GM15510 (cell line): ENCODE measurements around the gene CEP83.

ENCODE experiments used
- POLR2A ChIP-seq: IDR thresholded peaks from 3 replicates; pipeline ENCODE4 v1.6.1; 2011; ENCODE audit warnings: borderline replicate concordance; ENCODE audit not compliant: insufficient read length; ENCODE audit errors: extremely low read depth

The CEP83 gene

GRCh38 chr12:94304012-94304411, 155.7 kb downstream of the CEP83 start:
- TF ChIP-seq POLR2A = no peak

DNA sequence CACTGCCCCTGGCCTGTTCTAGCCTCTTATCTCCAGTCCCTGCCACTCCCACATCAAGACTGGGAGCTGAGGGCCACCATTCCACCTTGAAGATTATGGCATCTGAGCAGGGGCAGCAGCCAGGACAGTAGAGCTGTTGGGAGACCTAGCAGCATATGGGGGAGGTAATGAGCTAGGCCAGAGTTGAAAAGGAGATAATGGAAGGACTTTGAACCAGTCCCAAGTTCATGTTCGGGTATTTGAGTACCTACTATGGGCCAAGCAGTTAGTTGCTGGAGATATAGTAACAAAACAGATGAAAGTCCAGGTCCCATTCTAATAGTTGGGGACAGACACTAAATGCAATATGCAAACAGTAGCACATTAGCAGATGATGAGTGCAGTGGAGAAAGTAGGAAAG, 159.8 kb downstream of the CEP83 start:
- no peak for TF ChIP-seq POLR2A

- TF ChIP-seq POLR2A = no peak
Measured at GRCh38 chr12:94297876-94298505, 161.7 kb downstream of the CEP83 start.

GRCh38 chr12:94297096-94297699, 162.5 kb downstream of the CEP83 start:
- no peak for TF ChIP-seq POLR2A

DNA sequence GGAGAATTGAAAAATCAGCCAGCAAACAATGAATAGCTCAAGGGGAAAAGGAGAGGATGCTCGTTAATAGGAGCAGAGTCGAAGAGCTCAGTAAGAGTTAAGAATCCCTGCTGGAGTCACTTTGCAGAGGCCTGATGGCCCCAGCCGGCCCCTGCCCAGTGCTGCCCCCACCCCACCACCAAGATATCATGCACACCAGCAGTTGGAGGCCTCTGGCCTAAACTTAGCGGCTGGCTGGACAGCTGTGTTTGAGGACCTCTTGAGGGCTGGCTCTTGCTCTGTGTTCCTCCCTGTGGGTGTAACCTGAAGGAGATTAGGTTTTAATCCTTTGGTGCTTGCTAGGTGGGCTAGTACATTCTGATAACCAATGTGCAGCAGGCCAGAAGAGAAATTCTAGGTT, 169.3 kb downstream of the CEP83 start:
- TF ChIP-seq POLR2A = no peak

DNA sequence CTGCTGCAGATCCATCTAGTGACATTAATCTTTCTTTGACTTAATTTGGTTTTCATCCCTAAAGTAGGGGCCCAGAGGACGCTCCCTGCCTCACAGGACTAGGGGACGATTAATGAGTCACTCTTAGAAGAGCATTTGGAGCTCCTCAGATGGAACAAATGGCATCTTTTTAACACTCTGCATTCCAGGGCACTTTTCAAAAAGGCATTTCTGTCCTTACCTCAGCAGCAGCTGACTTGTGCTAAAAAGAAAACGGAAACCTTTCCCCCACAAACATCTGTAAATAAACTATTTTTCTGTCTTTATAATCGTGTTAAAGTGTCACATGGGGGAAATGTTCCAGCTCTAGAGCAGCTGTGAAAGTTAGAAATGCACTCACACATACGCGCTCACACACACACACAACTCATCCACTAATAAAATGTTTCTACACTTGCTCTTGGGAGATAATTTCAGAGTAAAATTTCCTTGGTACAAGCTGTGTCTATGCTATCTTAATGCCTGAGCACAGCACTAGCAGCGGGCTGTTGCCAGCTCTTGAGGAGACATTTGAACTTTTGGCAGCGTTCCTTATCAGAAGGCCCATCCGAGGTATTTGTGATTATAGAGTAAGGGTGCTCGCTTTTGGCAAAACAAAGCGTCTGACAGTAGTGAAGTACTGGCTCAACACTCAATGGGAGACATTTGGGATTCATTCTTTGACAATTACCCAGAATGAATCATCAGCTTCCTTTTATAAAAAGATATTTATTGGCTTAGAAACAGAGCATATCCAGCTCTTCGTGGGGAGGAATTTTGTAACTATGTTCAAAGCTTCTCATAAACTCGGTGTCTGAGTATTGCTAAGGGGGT, 170.0 kb downstream of the CEP83 start:
- no peak for TF ChIP-seq POLR2A

DNA sequence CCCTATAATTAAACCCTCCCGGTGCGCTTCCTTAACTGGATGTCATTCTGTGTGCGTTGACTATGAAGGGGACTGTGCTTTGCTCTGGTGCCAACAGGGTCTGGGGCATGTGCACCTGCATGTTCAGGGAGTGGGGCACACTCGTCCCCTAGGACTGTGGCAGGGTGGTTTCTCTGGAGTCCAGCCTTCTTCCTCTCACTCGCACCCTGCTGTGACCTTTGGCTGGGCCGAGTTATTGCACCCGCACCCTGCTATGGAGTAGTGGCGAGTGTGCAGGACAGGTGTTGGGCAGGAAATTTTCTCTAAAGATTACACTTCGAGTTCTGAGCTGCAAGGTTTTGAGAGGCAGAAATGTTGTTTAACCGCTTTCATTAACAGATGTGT, 172.4 kb downstream of the CEP83 start:
- TF ChIP-seq POLR2A = no peak

- no peak for TF ChIP-seq POLR2A
Measured at GRCh38 chr12:94286583-94287244, 173.0 kb downstream of the CEP83 start.

DNA sequence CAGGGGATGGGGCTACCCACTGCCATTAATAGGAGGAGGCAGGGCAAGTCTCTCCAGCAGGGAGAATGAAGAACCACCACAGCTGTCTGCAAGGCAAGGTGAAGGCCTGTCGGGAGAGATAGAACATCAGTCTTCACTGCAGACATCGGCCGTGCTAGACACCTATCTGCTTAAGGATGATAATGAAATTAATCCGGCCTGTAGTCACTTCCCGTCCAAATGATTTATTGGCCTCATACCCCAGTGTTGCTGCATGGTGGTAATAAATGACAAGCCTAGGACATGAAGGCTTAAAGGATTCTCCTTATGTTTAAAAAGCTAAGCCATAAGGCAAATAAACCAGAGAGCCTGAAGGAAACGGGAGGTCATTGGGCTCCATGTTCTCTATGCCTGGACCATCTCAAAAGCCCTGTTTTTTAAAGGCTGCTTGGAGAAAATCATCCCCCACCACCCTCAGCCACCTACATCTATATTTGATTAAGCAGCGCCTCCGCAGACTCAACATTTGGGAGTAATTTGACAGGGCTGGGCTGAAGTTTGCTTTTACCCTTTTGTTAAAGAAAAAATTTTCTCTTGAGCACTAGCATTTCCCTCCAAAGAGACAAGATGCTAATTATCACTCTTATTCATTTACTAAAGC, 173.6 kb downstream of the CEP83 start:
- TF ChIP-seq POLR2A = no peak

DNA sequence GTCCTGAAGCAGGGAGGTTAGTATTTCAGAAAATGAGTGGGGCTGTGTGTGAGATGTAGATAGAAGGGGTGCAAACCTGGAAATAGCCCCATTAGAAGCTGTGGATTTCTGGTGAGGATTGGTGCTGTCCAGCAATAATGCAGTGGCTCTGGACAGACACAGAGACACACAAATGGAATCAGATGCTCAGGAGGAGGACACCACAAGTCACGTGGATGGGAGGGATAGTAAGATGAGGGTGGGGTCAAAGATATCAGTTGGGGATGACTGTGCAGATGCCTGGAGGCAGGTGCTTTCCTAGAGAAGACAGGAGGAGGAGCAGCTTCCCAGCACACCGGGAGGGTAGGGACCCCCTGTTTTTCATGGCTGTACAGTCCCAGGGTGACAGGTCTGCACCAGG, 174.8 kb downstream of the CEP83 start:
- no peak for TF ChIP-seq POLR2A

DNA sequence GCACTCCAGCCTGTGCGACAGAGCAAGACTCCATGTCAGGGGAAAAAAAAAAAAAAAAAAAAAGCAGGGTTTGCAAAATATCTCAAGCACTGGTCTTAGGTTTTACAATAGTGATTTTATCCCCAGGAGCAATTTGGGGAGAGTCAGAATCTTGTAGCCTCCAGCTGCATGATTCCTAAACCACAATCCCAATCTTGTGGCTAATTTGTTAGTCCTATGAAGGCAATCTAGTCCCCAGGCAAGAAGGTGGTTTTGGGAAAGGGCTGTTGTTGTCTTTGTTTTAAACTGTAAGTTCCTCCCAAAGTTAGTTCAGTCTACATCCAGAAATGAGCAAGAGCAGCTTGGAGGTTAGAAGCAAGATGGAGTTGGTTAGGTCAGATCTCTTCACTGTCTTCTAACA, 175.6 kb downstream of the CEP83 start:
- TF ChIP-seq POLR2A = no peak

DNA sequence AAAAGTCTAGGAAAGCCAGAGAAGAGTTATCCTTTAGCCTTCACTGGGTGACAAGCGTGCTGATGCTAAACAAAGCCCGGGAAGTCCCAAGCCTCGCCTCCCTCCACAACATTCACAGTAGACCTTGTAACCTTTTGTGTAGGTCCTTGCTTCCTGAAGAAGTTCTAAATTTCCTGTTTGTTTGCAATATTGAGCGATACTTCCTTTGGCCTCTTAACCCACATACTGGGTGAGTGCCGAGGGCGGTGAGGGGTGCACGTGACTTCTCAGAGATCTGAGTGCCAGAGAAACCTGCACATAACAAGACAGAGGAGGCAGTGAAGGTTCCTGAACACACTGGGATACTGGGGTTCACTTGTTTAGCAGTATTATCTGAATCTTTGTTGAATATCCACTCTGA, 177.0 kb downstream of the CEP83 start:
- no peak for TF ChIP-seq POLR2A

GRCh38 chr12:94280063-94280462, 179.6 kb downstream of the CEP83 start:
- TF ChIP-seq POLR2A = no peak

GRCh38 chr12:94277426-94278000, 182.2 kb downstream of the CEP83 start:
- TF ChIP-seq POLR2A = no peak

GRCh38 chr12:94276725-94277124, 182.9 kb downstream of the CEP83 start:
- no peak for TF ChIP-seq POLR2A

- TF ChIP-seq POLR2A = no peak
Measured at GRCh38 chr12:94273272-94273671, 186.4 kb downstream of the CEP83 start.

- TF ChIP-seq POLR2A = no peak
Measured at GRCh38 chr12:94272280-94272679, 187.4 kb downstream of the CEP83 start.
